GM12878 (cell line): ENCODE measurements around the gene FIGLA. TPM values are rescaled to one million over a fixed set of nuclear protein-coding genes. Genes with fewer than 3 reads are reported as not detected.

ENCODE experiments used
- ATAC-seq: fragments of 200-7000 bp; cut with Tn5 transposase; 3 replicates; pipeline ENCODE4 v1.9.1; 2020; ENCODE audit warnings: mild to moderate bottlenecking, moderate library complexity
- BruUV-seq: library from RNA; stranded (reverse); fragments of 400-500 nt; replicated peaks from 2 replicates; lab custom pipeline; 2021; lab: Mats Ljungman, UMichigan
- CTCF ChIA-PET: fragments of 300-600 bp; sonication (Branson Sonifier 250); formaldehyde crosslinking; extraction: SDS; loops from one replicate; lab custom pipeline; 2021; ENCODE audit warnings: inconsistent platforms; lab: Yijun Ruan, JAX
- POLR2A ChIA-PET: fragments of 350-600 bp; formaldehyde crosslinking; extraction: SDS; loops from one replicate; lab custom pipeline; 2021; ENCODE audit warnings: inconsistent platforms; lab: Charles Lee
- RAD21 ChIA-PET: fragments of 300-600 bp; sonication (Branson Sonifier 250); formaldehyde crosslinking; loops from one replicate; lab custom pipeline; 2023; ENCODE audit warnings: antibody characterized with exemption; ENCODE audit not compliant: unreplicated experiment; lab: Charles Lee
- SMC1A ChIA-PET: fragments of 300-600 bp; sonication (Branson Sonifier 250); formaldehyde crosslinking; loops from one replicate; lab custom pipeline; 2023; ENCODE audit not compliant: unreplicated experiment, uncharacterized antibody; lab: Charles Lee
- DNase-seq: peaks from one replicate; pipeline ENCODE4 v3.0.0-alpha.2; 2011; ENCODE audit warnings: low read depth, low spot score
- FAIRE-seq: peaks from 3 replicates; lab custom pipeline; 2011; peaks lifted over from hg19 to GRCh38; lab: Jason Lieb, UNC
- H2AFZ ChIP-seq: 2 replicates; pipeline ENCODE4 v1.6.0; 2011; ENCODE audit warnings: low read depth, low read length, control low read depth; ENCODE audit not compliant: control insufficient read depth
- H3K27ac ChIP-seq: 2 replicates; pipeline ENCODE4 v1.5.1; 2011; ENCODE audit warnings: control low read depth; ENCODE audit not compliant: control insufficient read depth, insufficient read depth
- H3K27me3 ChIP-seq, 2 experiments: replicated peaks in 1 of 2; 2 replicates each; pipeline versions ENCODE4 v1.6.0 to v1.6.1; 2011; ENCODE audit warnings: low read length in 1 of 2; ENCODE audit not compliant: control insufficient read depth in 2 of 2, insufficient read depth in 2 of 2
- H3K36me3 ChIP-seq, 2 experiments: 2 replicates each; pipeline ENCODE4 v1.5.1; 2011; ENCODE audit warnings: low read length in 1 of 2; ENCODE audit not compliant: control insufficient read depth in 2 of 2, insufficient read depth in 2 of 2
- H3K4me1 ChIP-seq: 2 replicates; pipeline ENCODE4 v1.6.1; 2011; ENCODE audit warnings: mild to moderate bottlenecking, low read length, moderate library complexity, mixed read lengths; ENCODE audit not compliant: control insufficient read depth, insufficient read depth
- H3K4me2 ChIP-seq: 2 replicates; pipeline ENCODE4 v1.6.0; 2011; ENCODE audit warnings: control low read depth; ENCODE audit not compliant: control insufficient read depth, insufficient read depth
- H3K4me3 ChIP-seq: fragments of 200-600 bp; sonication (generic); 2 replicates; pipeline ENCODE4 v1.5.1; 2016
- H3K79me2 ChIP-seq: 2 replicates; pipeline ENCODE4 v1.6.0; 2011; ENCODE audit warnings: low read length; ENCODE audit not compliant: control insufficient read depth, insufficient read depth
- H3K9ac ChIP-seq: 2 replicates; pipeline ENCODE4 v1.8.0; 2011; ENCODE audit warnings: low read length, control low read depth, mixed read lengths; ENCODE audit not compliant: control insufficient read depth, insufficient read depth
- H3K9me3 ChIP-seq: replicated peaks from 3 replicates; pipeline ENCODE4 v1.5.1; 2011; ENCODE audit warnings: mild to moderate bottlenecking, low read length; ENCODE audit not compliant: control insufficient read depth, insufficient read depth
- H4K20me1 ChIP-seq: 2 replicates; pipeline ENCODE4 v1.6.0; 2011; ENCODE audit not compliant: control insufficient read depth, insufficient read depth
- ASH2L ChIP-seq: fragments of 300-600, 200-600 bp; sonication (generic); IDR thresholded peaks from 2 replicates; pipeline ENCODE4 v1.6.1; 2017; ENCODE audit warnings: low read depth, mild to moderate bottlenecking, borderline replicate concordance
- CHD1 ChIP-seq: IDR thresholded peaks from 2 replicates; pipeline ENCODE4 v1.6.1; 2012; ENCODE audit warnings: low read depth, low read length, improper control_type of control experiment
- HDGF ChIP-seq: fragments of 450-650 bp; IDR thresholded peaks from 2 replicates; pipeline ENCODE4 v1.6.1; 2016; ENCODE audit warnings: antibody characterized with exemption
- KDM1A ChIP-seq: fragments of 200-600 bp; sonication (generic); IDR thresholded peaks from 2 replicates; pipeline ENCODE4 v1.6.1; 2016; ENCODE audit warnings: borderline replicate concordance
- MTA2 ChIP-seq: fragments of 450-650 bp; IDR thresholded peaks from 2 replicates; pipeline ENCODE4 v1.6.1; 2016; ENCODE audit warnings: low read depth, mild to moderate bottlenecking, moderate library complexity
- SMAD5 ChIP-seq: IDR thresholded peaks from 2 replicates; pipeline ENCODE4 v1.6.1; 2016; ENCODE audit warnings: antibody characterized with exemption, low read depth
- TAF1 ChIP-seq: IDR thresholded peaks from 2 replicates; pipeline ENCODE4 v1.6.1; 2011; ENCODE audit warnings: mild to moderate bottlenecking, low read depth, low read length, borderline replicate concordance
- WGBS: methylation state at CpG from one replicate; pipeline ENCODE4 v1.1.6; 2016; ENCODE audit warnings: low lambda C conversion rate; ENCODE audit not compliant: insufficient replicate concordance, insufficient coverage; ENCODE audit errors: missing lambda C conversion rate; 5-methylcytosine and 5-hydroxymethylcytosine counted together
- in situ Hi-C: fragments of 300-500 bp; cut with MboI; formaldehyde crosslinking; loops from 9 replicates; pipeline ENCODE4 v1.14.3; 2018; ENCODE audit warnings: mixed read lengths
- intact Hi-C: fragments of 100-400 bp; cut with micrococcal nuclease; formaldehyde crosslinking; loops from one replicate; pipeline ENCODE4 v1.14.2; 2022; ENCODE audit not compliant: unreplicated experiment
- polyA plus RNA-seq, 11 experiments: library from polyadenylated mRNA; depleted of rRNA in 4 of 11; unstranded in 6 of 11; stranded (reverse) in 5 of 11; fragments of >200 nt; fragmentation: Nextera tagmentation in 4 of 11; fragmentation: Illumina TruSeq in 1 of 11; extraction: Ambion mirVana in 4 of 11; extraction: Trizol in 1 of 11; gene quantifications; 1 replicate in 1 of 11; 2 replicates in 10 of 11; pipeline versions ENCODE4 v1.2.1 to v1.2.3, GENCODE V29; 2011 to 2016; ENCODE audit warnings: inconsistent platforms in 2 of 11, missing spikeins in 2 of 11, low read depth in 1 of 11
- total RNA-seq, 4 experiments: library from RNA; depleted of rRNA in 3 of 4; stranded (reverse); fragments of >200 nt in 3 of 4; fragmentation: Illumina TruSeq in 1 of 4; extraction: Trizol in 1 of 4; gene quantifications; 2 replicates each; pipeline versions ENCODE4 v1.2.1 to v1.2.3, GENCODE V29; 2013 to 2021
- TF ChIP-seq, protein P1 (sequence below): fragments of 450-650 bp; formaldehyde crosslinking; IDR thresholded peaks from 2 replicates; pipeline ENCODE4 v1.5.0; 2022; ENCODE audit warnings: mild to moderate bottlenecking, missing genetic modification characterization
- TF ChIP-seq, protein P2 (sequence below): IDR thresholded peaks from 2 replicates; pipeline ENCODE4 v1.6.1; 2011; ENCODE audit warnings: mild to moderate bottlenecking, low read depth, low read length, moderate library complexity; ENCODE audit not compliant: insufficient replicate concordance
- TF ChIP-seq, protein P3 (sequence below): fragments of 450-650 bp; IDR thresholded peaks from 2 replicates; pipeline ENCODE4 v1.6.1; 2017; ENCODE audit warnings: antibody characterized with exemption, mild to moderate bottlenecking, moderate library complexity
- TF ChIP-seq, protein P4 (sequence below): IDR thresholded peaks from 2 replicates; pipeline ENCODE4 v1.6.1; 2011; ENCODE audit warnings: borderline replicate concordance, low read depth, mild to moderate bottlenecking, moderate library complexity, mixed read lengths, low read length; ENCODE audit not compliant: insufficient read depth; ENCODE audit errors: extremely low read length
- TF ChIP-seq, protein P5 (sequence below): fragments of 450-650 bp; IDR thresholded peaks from 2 replicates; pipeline ENCODE4 v1.6.1; 2017; ENCODE audit warnings: borderline replicate concordance
- TF ChIP-seq, protein P6 (sequence below): IDR thresholded peaks from 2 replicates; pipeline ENCODE4 v1.6.1; 2012; ENCODE audit warnings: low read depth, low read length, improper control_type of control experiment

Gene FIGLA
- total and polyA plus RNA-seq, 10 of the 15 experiments (the other 5 are each of a cell fraction or from before 2014, with no cell fraction given), result not detected

DNA sequence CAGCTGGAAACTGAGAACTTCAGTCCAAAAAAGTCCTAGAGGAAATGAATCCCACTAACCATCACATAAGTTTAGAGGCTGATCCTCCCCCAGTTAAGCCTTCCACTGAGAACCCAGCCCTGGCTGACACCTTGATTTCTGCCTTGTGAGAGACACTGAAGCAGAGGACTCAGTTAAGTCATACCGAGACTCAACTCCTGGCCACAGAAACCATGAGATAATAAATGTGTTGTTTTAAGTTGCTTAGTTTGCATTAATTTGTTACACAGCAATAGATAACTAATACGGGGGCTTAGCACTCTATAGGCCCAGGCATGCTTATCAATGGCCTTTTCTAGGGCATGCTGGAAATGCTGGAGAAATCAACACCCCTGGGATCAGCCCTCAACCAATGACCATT, 19.0 kb downstream of the FIGLA start:
- Histone ChIP-seq H3K27me3 (peaks cover 6 to 11% of the 10 kb centered on the region in 2 experiments; a peak in 3 of 4 replicates), H3K4me1 (peaks cover 5% of the 10 kb centered on the region), H3K4me2 (no peak overlapping the region), H3K36me3 (no peaks in the 10 kb centered on the region), H3K9me3 (peaks cover 2% of the 10 kb centered on the region; the same call in 2 of the 3 replicates), H3K27ac (no peak overlapping the region), H3K79me2 (no peaks in the 10 kb centered on the region), H4K20me1 (0 out of 2 replicates have a peak, but pooled peaks cover 3% of the 10 kb centered on the region), H2AFZ (no peak overlapping the region), H3K9ac (no peak overlapping the region), H3K4me3 (no peak overlapping the region)
- whole genome bisulfite sequencing, result 0% methylated on average over 2 of the region's 2 CpGs
- ChIA-PET SMC1A (no interaction called here), RAD21 (no interaction called here), CTCF (no interaction called here), POLR2A (no interaction called here)
- FAIRE-seq (peak; percentile 41), ATAC-seq (peak; percentile 87), DNase-seq (no peak)
- BruUV-seq, result no TSS peak
- in situ Hi-C loops, result no loop called here
- intact Hi-C loops, result no loop called here
- TF ChIP-seq MTA2, result no peak
- TF ChIP-seq, protein P1, sequence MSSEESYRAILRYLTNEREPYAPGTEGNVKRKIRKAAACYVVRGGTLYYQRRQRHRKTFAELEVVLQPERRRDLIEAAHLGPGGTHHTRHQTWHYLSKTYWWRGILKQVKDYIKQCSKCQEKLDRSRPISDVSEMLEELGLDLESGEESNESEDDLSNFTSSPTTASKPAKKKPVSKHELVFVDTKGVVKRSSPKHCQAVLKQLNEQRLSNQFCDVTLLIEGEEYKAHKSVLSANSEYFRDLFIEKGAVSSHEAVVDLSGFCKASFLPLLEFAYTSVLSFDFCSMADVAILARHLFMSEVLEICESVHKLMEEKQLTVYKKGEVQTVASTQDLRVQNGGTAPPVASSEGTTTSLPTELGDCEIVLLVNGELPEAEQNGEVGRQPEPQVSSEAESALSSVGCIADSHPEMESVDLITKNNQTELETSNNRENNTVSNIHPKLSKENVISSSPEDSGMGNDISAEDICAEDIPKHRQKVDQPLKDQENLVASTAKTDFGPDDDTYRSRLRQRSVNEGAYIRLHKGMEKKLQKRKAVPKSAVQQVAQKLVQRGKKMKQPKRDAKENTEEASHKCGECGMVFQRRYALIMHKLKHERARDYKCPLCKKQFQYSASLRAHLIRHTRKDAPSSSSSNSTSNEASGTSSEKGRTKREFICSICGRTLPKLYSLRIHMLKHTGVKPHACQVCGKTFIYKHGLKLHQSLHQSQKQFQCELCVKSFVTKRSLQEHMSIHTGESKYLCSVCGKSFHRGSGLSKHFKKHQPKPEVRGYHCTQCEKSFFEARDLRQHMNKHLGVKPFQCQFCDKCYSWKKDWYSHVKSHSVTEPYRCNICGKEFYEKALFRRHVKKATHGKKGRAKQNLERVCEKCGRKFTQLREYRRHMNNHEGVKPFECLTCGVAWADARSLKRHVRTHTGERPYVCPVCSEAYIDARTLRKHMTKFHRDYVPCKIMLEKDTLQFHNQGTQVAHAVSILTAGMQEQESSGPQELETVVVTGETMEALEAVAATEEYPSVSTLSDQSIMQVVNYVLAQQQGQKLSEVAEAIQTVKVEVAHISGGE (CRISPR knock-in tag), result no peak
- TF ChIP-seq, protein P2, sequence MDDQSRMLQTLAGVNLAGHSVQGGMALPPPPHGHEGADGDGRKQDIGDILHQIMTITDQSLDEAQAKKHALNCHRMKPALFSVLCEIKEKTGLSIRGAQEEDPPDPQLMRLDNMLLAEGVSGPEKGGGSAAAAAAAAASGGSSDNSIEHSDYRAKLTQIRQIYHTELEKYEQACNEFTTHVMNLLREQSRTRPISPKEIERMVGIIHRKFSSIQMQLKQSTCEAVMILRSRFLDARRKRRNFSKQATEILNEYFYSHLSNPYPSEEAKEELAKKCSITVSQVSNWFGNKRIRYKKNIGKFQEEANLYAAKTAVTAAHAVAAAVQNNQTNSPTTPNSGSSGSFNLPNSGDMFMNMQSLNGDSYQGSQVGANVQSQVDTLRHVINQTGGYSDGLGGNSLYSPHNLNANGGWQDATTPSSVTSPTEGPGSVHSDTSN, result no peak
- no peak for TF ChIP-seq KDM1A
- TF ChIP-seq, protein P3, sequence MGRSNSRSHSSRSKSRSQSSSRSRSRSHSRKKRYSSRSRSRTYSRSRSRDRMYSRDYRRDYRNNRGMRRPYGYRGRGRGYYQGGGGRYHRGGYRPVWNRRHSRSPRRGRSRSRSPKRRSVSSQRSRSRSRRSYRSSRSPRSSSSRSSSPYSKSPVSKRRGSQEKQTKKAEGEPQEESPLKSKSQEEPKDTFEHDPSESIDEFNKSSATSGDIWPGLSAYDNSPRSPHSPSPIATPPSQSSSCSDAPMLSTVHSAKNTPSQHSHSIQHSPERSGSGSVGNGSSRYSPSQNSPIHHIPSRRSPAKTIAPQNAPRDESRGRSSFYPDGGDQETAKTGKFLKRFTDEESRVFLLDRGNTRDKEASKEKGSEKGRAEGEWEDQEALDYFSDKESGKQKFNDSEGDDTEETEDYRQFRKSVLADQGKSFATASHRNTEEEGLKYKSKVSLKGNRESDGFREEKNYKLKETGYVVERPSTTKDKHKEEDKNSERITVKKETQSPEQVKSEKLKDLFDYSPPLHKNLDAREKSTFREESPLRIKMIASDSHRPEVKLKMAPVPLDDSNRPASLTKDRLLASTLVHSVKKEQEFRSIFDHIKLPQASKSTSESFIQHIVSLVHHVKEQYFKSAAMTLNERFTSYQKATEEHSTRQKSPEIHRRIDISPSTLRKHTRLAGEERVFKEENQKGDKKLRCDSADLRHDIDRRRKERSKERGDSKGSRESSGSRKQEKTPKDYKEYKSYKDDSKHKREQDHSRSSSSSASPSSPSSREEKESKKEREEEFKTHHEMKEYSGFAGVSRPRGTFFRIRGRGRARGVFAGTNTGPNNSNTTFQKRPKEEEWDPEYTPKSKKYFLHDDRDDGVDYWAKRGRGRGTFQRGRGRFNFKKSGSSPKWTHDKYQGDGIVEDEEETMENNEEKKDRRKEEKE, result no peak
- TF ChIP-seq, protein P4, sequence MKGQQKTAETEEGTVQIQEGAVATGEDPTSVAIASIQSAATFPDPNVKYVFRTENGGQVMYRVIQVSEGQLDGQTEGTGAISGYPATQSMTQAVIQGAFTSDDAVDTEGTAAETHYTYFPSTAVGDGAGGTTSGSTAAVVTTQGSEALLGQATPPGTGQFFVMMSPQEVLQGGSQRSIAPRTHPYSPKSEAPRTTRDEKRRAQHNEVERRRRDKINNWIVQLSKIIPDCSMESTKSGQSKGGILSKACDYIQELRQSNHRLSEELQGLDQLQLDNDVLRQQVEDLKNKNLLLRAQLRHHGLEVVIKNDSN, result no peak
- TF ChIP-seq ASH2L, result no peak
- no peak for TF ChIP-seq SMAD5
- TF ChIP-seq TAF1, result no peak
- TF ChIP-seq CHD1, result no peak
- TF ChIP-seq, protein P5, sequence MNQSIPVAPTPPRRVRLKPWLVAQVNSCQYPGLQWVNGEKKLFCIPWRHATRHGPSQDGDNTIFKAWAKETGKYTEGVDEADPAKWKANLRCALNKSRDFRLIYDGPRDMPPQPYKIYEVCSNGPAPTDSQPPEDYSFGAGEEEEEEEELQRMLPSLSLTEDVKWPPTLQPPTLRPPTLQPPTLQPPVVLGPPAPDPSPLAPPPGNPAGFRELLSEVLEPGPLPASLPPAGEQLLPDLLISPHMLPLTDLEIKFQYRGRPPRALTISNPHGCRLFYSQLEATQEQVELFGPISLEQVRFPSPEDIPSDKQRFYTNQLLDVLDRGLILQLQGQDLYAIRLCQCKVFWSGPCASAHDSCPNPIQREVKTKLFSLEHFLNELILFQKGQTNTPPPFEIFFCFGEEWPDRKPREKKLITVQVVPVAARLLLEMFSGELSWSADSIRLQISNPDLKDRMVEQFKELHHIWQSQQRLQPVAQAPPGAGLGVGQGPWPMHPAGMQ, result no peak
- TF ChIP-seq, protein P6, sequence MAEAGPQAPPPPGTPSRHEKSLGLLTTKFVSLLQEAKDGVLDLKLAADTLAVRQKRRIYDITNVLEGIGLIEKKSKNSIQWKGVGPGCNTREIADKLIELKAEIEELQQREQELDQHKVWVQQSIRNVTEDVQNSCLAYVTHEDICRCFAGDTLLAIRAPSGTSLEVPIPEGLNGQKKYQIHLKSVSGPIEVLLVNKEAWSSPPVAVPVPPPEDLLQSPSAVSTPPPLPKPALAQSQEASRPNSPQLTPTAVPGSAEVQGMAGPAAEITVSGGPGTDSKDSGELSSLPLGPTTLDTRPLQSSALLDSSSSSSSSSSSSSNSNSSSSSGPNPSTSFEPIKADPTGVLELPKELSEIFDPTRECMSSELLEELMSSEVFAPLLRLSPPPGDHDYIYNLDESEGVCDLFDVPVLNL, result no peak
- no peak for TF ChIP-seq HDGF
